Keratinocyte (primary cell): ENCODE results near the gene MIPOL1.

Experiments used
- CTCF ChIP-seq, 3 experiments: IDR thresholded peaks in 1 of 3; conservative IDR thresholded peaks in 1 of 3; optimal IDR thresholded peaks in 1 of 3; 2 replicates in 2 of 3; 3 replicates in 1 of 3; pipeline versions ENCODE3 to v1.5.1; 2011; ENCODE audit warnings: low read length in 3 of 3, mild to moderate bottlenecking in 3 of 3, moderate library complexity in 2 of 3, control low read depth in 1 of 3, inconsistent platforms in 1 of 3; ENCODE audit not compliant: insufficient read depth in 2 of 3; ENCODE audit errors: extremely low read depth in 1 of 3
- EZH2 ChIP-seq: IDR thresholded peaks from one replicate; pipeline ENCODE4 v1.6.1; 2012; ENCODE audit warnings: inconsistent platforms, mild to moderate bottlenecking, low read length, moderate library complexity

- TF ChIP-seq CTCF (optimal IDR thresholded peaks at IDR 0.05 in 1 of 3, IDR thresholded peaks at IDR 0.05 in 1 of 3, conservative IDR thresholded peaks at IDR 0.05 in 1 of 3; ENCODE audit: extremely low read depth in 1 of 3, insufficient read depth in 2 of 3, low read length in 3 of 3) (no peak), EZH2 (no peak)
Observed at GRCh38 chr14:37221073-37221472, 23.3 kb downstream of the MIPOL1 start.
